Fibroblast of the aortic adventitia (primary cell): ENCODE measurements around the gene MAP3K5. TPM values are rescaled to one million over a fixed set of nuclear protein-coding genes. Genes with fewer than 3 reads are reported as not detected.

Experiments used
- DNase-seq: peaks from one replicate; pipeline ENCODE4 v3.0.0-alpha.2; 2010; ENCODE audit warnings: low read depth
- H3K4me3 ChIP-seq: 2 replicates; pipeline ENCODE4 v1.5.1; 2011; ENCODE audit warnings: low read depth, mild to moderate bottlenecking, control low read depth, low read length, moderate library complexity
- total RNA-seq: library from RNA; depleted of rRNA; stranded (reverse); fragments of >200 nt; gene quantifications from 2 replicates; pipeline ENCODE4 v1.2.3, GENCODE V29; 2012; ENCODE audit warnings: low replicate concordance
- TF ChIP-seq, protein P1 (sequence below): IDR thresholded peaks from 2 replicates; pipeline ENCODE4 v1.5.1; 2011; ENCODE audit warnings: mild to moderate bottlenecking, low read length, control low read depth, inconsistent platforms; ENCODE audit not compliant: insufficient read depth

The MAP3K5 gene
- total RNA-seq, 1 donor = 15.5 TPM

DNA sequence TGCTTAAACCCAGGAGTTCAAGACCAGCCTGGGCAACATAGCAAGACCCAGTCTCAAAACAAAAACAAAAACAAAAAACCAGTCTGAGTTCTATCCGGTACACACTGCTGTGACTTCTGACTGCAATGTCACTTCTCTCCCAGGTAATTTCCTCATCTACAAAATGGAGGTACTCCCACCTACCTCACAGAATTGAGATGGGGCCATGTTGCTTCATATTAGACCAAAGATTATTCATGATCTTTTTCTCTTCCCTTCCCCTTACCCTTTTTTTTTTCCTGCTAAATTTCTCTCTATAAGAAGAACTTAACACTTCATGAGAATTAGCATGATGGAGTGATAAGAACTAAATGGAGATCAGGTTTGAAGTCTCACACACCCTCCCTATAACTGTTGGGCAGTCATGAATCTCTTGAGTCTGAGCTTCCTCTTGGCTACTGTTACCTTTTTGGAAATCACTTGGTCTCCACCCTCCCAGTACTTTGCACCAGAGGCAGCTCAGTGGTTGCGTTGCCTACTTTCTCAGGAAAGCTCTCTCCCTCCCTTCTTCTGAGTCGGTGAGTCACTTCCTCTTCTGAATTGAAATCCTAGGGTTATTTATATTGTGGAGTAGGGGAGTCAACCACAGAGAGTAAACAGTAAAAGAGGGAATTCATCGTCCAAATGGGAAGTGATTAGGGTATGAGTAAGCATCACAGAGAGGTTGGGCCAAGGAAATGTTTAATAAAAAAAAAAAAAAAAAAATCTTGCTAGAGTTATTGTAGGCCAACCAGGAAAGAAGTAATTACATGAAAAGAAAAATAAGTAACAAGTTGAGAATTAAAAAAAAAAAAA lies 182.2 kb downstream of the MAP3K5 start:
- peak; percentile 99 for DNase-seq
- H3K4me3 ChIP-seq = no peak overlapping the region
- TF ChIP-seq, protein P1, sequence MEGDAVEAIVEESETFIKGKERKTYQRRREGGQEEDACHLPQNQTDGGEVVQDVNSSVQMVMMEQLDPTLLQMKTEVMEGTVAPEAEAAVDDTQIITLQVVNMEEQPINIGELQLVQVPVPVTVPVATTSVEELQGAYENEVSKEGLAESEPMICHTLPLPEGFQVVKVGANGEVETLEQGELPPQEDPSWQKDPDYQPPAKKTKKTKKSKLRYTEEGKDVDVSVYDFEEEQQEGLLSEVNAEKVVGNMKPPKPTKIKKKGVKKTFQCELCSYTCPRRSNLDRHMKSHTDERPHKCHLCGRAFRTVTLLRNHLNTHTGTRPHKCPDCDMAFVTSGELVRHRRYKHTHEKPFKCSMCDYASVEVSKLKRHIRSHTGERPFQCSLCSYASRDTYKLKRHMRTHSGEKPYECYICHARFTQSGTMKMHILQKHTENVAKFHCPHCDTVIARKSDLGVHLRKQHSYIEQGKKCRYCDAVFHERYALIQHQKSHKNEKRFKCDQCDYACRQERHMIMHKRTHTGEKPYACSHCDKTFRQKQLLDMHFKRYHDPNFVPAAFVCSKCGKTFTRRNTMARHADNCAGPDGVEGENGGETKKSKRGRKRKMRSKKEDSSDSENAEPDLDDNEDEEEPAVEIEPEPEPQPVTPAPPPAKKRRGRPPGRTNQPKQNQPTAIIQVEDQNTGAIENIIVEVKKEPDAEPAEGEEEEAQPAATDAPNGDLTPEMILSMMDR = no peak

DNA sequence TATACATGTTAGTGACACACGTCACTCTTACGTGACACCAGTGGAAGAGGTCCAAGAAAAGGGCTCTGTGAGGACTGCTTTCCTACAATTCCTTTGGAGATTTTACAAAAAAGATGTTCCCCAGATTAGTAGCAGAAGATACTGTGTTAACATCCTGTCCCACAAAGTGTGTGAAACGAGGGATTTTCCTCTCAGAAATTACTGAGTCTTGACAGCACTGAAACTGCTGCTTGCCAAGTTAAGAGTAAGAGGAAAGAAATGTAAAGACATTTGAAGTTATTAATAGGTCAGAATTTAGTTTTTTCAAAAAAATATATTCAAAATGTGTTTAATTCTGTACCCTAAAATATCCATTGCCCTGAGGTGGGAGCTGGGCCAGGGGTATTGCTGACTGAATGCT lies 183.3 kb downstream of the MAP3K5 start:
- DNase-seq = peak; percentile 82
- TF ChIP-seq, protein P1 = no peak
- H3K4me3 ChIP-seq = no peak overlapping the region

DNA sequence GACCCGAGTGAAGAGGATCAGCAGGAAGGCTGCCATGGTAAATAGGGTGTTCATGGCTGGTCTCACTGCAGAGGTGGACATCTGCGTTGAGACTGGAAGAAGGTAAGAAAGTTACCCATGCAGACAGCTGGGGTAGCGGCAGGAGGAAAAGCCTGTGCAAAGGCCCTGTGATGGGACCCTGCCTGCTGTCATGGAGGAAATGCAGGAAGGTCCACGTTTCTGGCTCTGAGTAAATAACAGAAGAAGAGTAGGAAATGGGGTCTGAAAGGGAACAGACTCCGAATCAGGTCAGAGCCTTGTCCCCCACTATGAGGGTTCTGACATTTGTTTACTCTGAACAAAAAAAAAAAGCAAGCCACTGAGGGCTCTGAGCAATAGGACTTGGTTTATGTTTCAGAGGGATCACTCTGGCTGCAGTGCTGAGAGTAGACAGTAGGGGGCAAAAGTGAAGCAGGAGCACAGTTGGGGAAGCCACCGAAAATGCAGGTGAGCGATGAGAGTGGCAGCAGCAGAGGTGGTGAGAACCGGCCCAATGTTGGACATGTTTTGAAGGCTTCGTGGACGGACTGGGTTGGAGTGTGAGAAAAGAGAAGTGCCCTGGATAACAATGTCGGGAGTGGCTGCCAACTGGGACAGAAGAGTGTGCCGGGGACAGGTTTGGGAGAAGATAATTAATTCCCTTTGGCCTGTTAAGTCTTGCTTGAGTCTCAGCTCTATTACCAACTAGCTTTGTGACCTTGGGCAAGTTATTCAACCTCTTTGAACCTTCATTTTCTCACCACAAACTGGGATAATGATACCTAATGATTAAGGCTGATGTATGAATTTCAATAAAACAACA lies 184.1 kb downstream of the MAP3K5 start:
- peak; percentile 57 for DNase-seq
- TF ChIP-seq, protein P1 = peak; percentile 88
- no peak overlapping the region for H3K4me3 ChIP-seq

DNA sequence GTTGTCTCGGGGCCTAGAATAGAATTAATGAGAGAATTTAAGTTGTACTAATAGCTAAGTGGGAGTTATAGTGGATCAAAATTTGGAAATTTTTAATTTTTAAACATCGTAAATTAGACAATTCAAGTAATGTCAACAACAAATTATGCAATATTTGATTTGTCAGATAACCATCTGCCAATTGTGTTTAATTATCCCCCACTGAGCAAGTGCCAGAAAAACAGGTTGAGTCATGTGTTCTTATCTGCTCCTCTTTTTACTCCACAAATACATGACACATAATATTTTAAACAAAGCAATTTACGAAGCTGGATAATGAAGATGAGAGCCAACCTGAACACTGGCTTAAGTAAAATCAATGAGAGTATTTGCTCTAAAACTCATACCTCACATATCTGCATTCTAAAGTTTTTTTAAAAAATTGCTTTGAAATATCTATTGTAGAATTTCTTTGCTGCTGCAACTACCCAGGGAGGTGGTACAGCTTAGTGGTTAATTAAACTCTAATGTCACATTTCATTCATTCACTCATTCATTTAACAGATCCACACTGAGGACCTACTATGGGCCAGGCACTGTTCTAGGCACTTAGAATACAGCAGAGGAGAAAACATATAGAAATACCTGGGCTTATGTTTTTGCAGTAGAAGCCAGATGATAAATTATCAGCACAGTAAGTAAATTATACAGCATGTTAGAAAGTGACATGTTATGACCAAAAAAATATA lies 184.9 kb downstream of the MAP3K5 start:
- no peak overlapping the region for H3K4me3 ChIP-seq
- DNase-seq = peak; percentile 28
- TF ChIP-seq, protein P1 = no peak

DNA sequence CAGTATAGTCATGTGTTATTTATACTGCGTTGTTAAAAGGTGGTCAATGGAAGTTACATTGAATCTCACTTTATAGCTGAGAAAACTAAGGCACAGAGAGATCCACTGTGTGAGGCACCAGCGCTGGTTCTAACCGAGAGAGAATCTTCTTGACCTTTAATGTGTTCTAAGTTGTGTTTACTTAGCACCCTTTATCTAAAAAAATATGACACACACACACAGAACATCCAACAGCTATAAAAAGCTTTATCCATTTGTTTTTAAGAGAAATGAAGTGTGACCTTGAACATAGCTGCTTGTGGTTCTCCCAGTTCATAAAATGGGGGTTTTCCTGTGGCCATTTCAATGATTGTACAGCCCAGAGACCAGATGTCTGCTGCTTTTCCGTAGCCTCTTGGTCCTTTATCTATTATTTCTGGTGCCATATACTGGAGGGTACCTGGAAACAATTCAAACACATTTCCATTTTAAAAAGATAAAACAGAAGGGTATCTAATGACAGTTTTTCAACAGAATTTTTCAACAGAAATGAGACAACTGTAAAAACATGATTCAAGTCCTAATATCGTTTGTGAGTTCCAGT lies 187.3 kb downstream of the MAP3K5 start:
- no peak overlapping the region for H3K4me3 ChIP-seq
- DNase-seq = no peak
- TF ChIP-seq, protein P1 = no peak

DNA sequence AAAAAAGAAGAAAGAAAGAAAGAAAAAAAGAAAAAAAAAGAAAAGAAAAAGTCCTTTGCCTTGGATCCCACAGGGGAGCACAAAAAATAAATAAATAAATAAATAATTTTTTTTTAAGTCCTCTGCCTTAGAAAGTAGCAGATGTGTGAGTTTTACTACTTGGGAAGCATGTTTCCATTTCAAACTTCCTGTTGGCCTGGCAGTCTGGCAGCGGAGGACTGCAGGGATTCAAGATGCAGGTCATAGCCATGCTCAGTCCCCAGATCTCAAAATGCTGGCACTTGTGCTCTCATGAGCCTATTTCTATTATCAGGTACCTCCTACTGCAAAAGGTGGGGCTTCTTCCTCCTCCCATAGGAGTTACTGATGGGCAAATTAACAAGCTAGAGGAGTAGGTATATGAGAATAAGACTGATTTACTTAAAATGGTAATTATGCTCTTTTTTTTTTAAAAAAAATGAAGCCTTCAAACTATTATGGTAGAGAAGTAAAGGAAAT lies 187.9 kb downstream of the MAP3K5 start:
- no peak overlapping the region for H3K4me3 ChIP-seq
- TF ChIP-seq, protein P1 = no peak
- DNase-seq = no peak
